Caco-2 (cell line): ENCODE data around the gene CRABP2. TPM values are rescaled to one million over a fixed set of nuclear protein-coding genes. Genes with fewer than 3 reads are reported as not detected.

Experiments
- BruUV-seq: library from RNA; stranded (reverse); fragments of 400-500 nt; replicated peaks from 2 replicates; lab custom pipeline; 2021; lab: Mats Ljungman, UMichigan
- CTCF ChIA-PET: fragments of 300-600 bp; sonication (Branson Sonifier 250); formaldehyde crosslinking; loops from one replicate; lab custom pipeline; 2022; ENCODE audit warnings: antibody characterized with exemption; lab: Charles Lee
- POLR2A ChIA-PET: fragments of 300-600 bp; sonication (Branson Sonifier 250); formaldehyde crosslinking; loops from one replicate; lab custom pipeline; 2022; ENCODE audit warnings: antibody characterized with exemption; lab: Charles Lee
- DNase-seq, 2 experiments: peaks; one replicate each; pipeline versions ENCODE4 v3.0.0 to v3.0.0-alpha.2; 2020 to 2022
- H3K27me3 ChIP-seq: replicated peaks from 2 replicates; pipeline ENCODE4 v1.6.0; 2011; ENCODE audit warnings: low read length; ENCODE audit not compliant: control insufficient read depth, insufficient read depth
- H3K36me3 ChIP-seq: 2 replicates; pipeline ENCODE4 v1.5.1; 2011; ENCODE audit warnings: low read length; ENCODE audit not compliant: control insufficient read depth, insufficient read depth
- H3K4me1 ChIP-seq: fragments of 250-450 bp; sonication (Bioruptor Pico); 2 replicates; pipeline ENCODE4 v1.5.1; 2020; ENCODE audit warnings: mild to moderate bottlenecking
- H3K4me3 ChIP-seq: 2 replicates; pipeline ENCODE4 v1.5.1; 2011; ENCODE audit warnings: low read depth, mild to moderate bottlenecking, control low read depth, low read length
- H3K9me3 ChIP-seq: fragments of 250-450 bp; sonication (Bioruptor Pico); 2 replicates; pipeline ENCODE4 v1.5.1; 2020; ENCODE audit warnings: mild to moderate bottlenecking, moderate library complexity
- H3K27ac Mint-ChIP-seq: one replicate; pipeline ENCODE4 v1.8.0; 2022; ENCODE audit warnings: mixed read lengths; ENCODE audit not compliant: unreplicated experiment
- H3K27me3 Mint-ChIP-seq: one replicate; pipeline ENCODE4 v1.8.0; 2022; ENCODE audit warnings: mixed read lengths; ENCODE audit not compliant: insufficient read depth, unreplicated experiment
- H3K36me3 Mint-ChIP-seq: one replicate; pipeline ENCODE4 v1.8.0; 2022; ENCODE audit warnings: mild to moderate bottlenecking, mixed read lengths; ENCODE audit not compliant: insufficient read depth, unreplicated experiment
- H3K4me1 Mint-ChIP-seq: one replicate; pipeline ENCODE4 v1.8.0; 2022; ENCODE audit warnings: low read depth, mixed read lengths; ENCODE audit not compliant: unreplicated experiment
- H3K4me3 Mint-ChIP-seq: one replicate; pipeline ENCODE4 v1.8.0; 2022; ENCODE audit warnings: mild to moderate bottlenecking, moderate library complexity, mixed read lengths; ENCODE audit not compliant: unreplicated experiment
- H3K9me3 Mint-ChIP-seq: one replicate; pipeline ENCODE4 v1.8.0; 2022; ENCODE audit warnings: mixed read lengths; ENCODE audit not compliant: unreplicated experiment
- intact Hi-C: fragments of 100-400 bp; cut with micrococcal nuclease; formaldehyde crosslinking; loops from one replicate; pipeline ENCODE4 v1.10.0; 2022; ENCODE audit not compliant: unreplicated experiment
- total RNA-seq: library from RNA; stranded (reverse); gene quantifications from 2 replicates; pipeline ENCODE4 v1.2.3, GENCODE V29; 2022
- TF ChIP-seq, protein P1 (sequence below), 2 experiments: fragments of 200-600 bp in 1 of 2; IDR thresholded peaks; 1 replicate in 1 of 2; 2 replicates in 1 of 2; pipeline versions ENCODE4 v1.5.1 to v1.8.0; 2011 to 2022; ENCODE audit warnings: antibody characterized with exemption in 1 of 2, control low read depth in 1 of 2, inconsistent platforms in 1 of 2, low read depth in 1 of 2, low read length in 1 of 2, mild to moderate bottlenecking in 1 of 2, moderate library complexity in 1 of 2; ENCODE audit not compliant: insufficient read depth in 1 of 2, severe bottlenecking in 1 of 2, unreplicated experiment in 1 of 2

Gene CRABP2
- total RNA-seq, 1 experiment from 2014 or later, result 27.1 TPM

DNA sequence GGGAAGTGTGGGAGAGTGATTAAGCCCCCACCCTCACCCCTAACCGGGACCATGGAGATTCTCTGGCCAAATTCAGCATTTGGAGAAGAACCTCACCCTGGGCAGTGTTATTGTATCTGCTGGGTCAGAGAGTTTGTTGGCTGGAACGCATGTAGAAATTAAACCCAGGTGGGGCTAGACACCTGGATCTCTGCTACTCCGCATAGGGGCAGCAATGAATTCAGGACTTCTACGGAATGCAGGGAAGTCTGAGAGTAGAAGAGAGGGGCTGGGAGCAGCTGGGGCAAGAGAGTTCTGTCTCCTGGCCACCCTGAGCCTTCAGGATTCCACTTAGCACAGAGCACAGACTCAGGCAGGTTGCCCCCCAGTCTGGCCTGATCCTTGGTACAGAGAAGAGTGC, 3.6 kb upstream of the CRABP2 start:
- Mint-ChIP-seq H3K27ac (no peak overlapping the region), H3K9me3 (no peaks in the 10 kb centered on the region), H3K4me3 (no peak overlapping the region), H3K27me3 (no peaks in the 10 kb centered on the region), H3K4me1 (peaks cover 14% of the 10 kb centered on the region), H3K36me3 (peaks cover 9% of the 10 kb centered on the region)
- ChIA-PET CTCF (interaction anchor here (0.9 kb wide), 1 partner anchor 19 kb away, joined by 4 read pairs; no protein-coding TSS in a partner anchor), POLR2A (no interaction called here)
- peaks cover 12% of the 10 kb centered on the region for H3K4me1 ChIP-seq
- H3K4me3 ChIP-seq, result no peak overlapping the region
- BruUV-seq, result no TSS peak
- no peaks in the 10 kb centered on the region for H3K9me3 ChIP-seq
- intact Hi-C loops, result no loop called here
- TF ChIP-seq, protein P1, sequence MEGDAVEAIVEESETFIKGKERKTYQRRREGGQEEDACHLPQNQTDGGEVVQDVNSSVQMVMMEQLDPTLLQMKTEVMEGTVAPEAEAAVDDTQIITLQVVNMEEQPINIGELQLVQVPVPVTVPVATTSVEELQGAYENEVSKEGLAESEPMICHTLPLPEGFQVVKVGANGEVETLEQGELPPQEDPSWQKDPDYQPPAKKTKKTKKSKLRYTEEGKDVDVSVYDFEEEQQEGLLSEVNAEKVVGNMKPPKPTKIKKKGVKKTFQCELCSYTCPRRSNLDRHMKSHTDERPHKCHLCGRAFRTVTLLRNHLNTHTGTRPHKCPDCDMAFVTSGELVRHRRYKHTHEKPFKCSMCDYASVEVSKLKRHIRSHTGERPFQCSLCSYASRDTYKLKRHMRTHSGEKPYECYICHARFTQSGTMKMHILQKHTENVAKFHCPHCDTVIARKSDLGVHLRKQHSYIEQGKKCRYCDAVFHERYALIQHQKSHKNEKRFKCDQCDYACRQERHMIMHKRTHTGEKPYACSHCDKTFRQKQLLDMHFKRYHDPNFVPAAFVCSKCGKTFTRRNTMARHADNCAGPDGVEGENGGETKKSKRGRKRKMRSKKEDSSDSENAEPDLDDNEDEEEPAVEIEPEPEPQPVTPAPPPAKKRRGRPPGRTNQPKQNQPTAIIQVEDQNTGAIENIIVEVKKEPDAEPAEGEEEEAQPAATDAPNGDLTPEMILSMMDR (IDR thresholded peaks at IDR 0.05; ENCODE audit: insufficient read depth in 1 of 2, low read depth in 1 of 2, low read length in 1 of 2, severe bottlenecking in 1 of 2, unreplicated experiment in 1 of 2), result no peak
- H3K36me3 ChIP-seq, result no peaks in the 10 kb centered on the region
- no peak for DNase-seq
- H3K27me3 ChIP-seq, result no peaks in the 10 kb centered on the region

- intact Hi-C loops, result no loop called here
- no peak overlapping the region for H3K27ac Mint-ChIP-seq
- no peaks in the 10 kb centered on the region for H3K9me3 Mint-ChIP-seq
These were observed 2.9 kb upstream of the CRABP2 start for GRCh38 chr1:156708218-156708661.

GRCh38 chr1:156707417-156708217, 2.2 kb upstream of the CRABP2 start:
- H3K9me3 Mint-ChIP-seq, result no peaks in the 10 kb centered on the region
- Histone ChIP-seq H3K9me3 (no peaks in the 10 kb centered on the region), H3K4me1 (peaks cover 13% of the 10 kb centered on the region), H3K4me3 (no peak overlapping the region), H3K27me3 (no peaks in the 10 kb centered on the region), H3K36me3 (no peaks in the 10 kb centered on the region)
- ChIA-PET CTCF (interaction anchor here (1.1 to 7.3 kb wide), 7 partner anchors 14 to 83 kb away, joined by 3 to 190 read pairs (median 7); partner anchors contain the start of genes HDGF, ISG20L2 and METTL25B), POLR2A (interaction anchor here (0.5 to 2.8 kb wide), 3 partner anchors 18 to 44 kb away, joined by 6 to 19 read pairs (median 16); partner anchors contain the start of genes HDGF, ISG20L2 and METTL25B)
- DNase-seq, result no peak
- no TSS peak for BruUV-seq
- no peaks in the 10 kb centered on the region for H3K27me3 Mint-ChIP-seq
- intact Hi-C loops, result no loop called here
- H3K4me3 Mint-ChIP-seq, result peak overlapping the region; percentile 90
- peaks cover 9% of the 10 kb centered on the region for H3K36me3 Mint-ChIP-seq
- peaks cover 16% of the 10 kb centered on the region for H3K4me1 Mint-ChIP-seq
- TF ChIP-seq, protein P1 (IDR thresholded peaks at IDR 0.05; ENCODE audit: insufficient read depth in 1 of 2, low read depth in 1 of 2, low read length in 1 of 2, severe bottlenecking in 1 of 2, unreplicated experiment in 1 of 2), result no peak
- peak overlapping the region; percentile 86 for H3K27ac Mint-ChIP-seq

More at GRCh38 chr1:156708218-156708661, 2.9 kb upstream of the CRABP2 start:
- TF ChIP-seq, protein P1 (IDR thresholded peaks at IDR 0.05; ENCODE audit: insufficient read depth in 1 of 2, low read depth in 1 of 2, low read length in 1 of 2, severe bottlenecking in 1 of 2, unreplicated experiment in 1 of 2), result no peak
- DNase-seq, result no peak
- Histone ChIP-seq H3K36me3 (no peaks in the 10 kb centered on the region), H3K4me3 (no peak overlapping the region), H3K27me3 (no peaks in the 10 kb centered on the region), H3K9me3 (no peaks in the 10 kb centered on the region), H3K4me1 (peaks cover 13% of the 10 kb centered on the region)
- Mint-ChIP-seq H3K4me3 (no peak overlapping the region), H3K27me3 (no peaks in the 10 kb centered on the region), H3K4me1 (peaks cover 16% of the 10 kb centered on the region), H3K36me3 (peaks cover 9% of the 10 kb centered on the region)
- CTCF ChIA-PET, result interaction anchor here (0.9 kb wide), 1 partner anchor 19 kb away, joined by 4 read pairs; no protein-coding TSS in a partner anchor
- no TSS peak for BruUV-seq
- POLR2A ChIA-PET, result no interaction called here
